Regular cardiac myocyte (primary cell): ENCODE data around the gene TMEFF2. TPM values are rescaled to one million over a fixed set of nuclear protein-coding genes. Genes with fewer than 3 reads are reported as not detected.

Experiments used
- total RNA-seq: library from RNA; depleted of rRNA; stranded (reverse); fragments of >200 nt; gene quantifications from 2 replicates; pipeline ENCODE4 v1.2.3, GENCODE V29; 2014

TMEFF2 gene
- under 0.01 TPM in 2 replicates for total RNA-seq

GRCh38 chr2:192194866-192195547, at the start of gene TMEFF2:
Gene TMEFF2, minus strand, starts transcription at chr2:192194933. Its CDS starts 409 bp downstream, at chr2:192194524.

